Dermis microvascular lymphatic vessel endothelial cell (primary cell): ENCODE data around the gene ACER3. TPM values are rescaled to one million over a fixed set of nuclear protein-coding genes. Genes with fewer than 3 reads are reported as not detected.
"Not testable (repeated sequence)": the region's sequence is repeated elsewhere in the genome, so short reads cannot be mapped to it uniquely, and the experiment has no call there.

Source experiments
- DNase-seq, 2 donors: peaks; one replicate each; pipeline versions ENCODE4 v3.0.0 to v3.0.0-alpha.2; 2010; ENCODE audit warnings: low read depth in 2 of 2
- total RNA-seq: library from RNA; depleted of rRNA; stranded (reverse); fragments of >200 nt; gene quantifications from 2 replicates; pipeline ENCODE4 v1.2.1, GENCODE V29; 2014

The ACER3 gene
- total RNA-seq, result 20.0 and 20.2 TPM in 2 replicates

DNA sequence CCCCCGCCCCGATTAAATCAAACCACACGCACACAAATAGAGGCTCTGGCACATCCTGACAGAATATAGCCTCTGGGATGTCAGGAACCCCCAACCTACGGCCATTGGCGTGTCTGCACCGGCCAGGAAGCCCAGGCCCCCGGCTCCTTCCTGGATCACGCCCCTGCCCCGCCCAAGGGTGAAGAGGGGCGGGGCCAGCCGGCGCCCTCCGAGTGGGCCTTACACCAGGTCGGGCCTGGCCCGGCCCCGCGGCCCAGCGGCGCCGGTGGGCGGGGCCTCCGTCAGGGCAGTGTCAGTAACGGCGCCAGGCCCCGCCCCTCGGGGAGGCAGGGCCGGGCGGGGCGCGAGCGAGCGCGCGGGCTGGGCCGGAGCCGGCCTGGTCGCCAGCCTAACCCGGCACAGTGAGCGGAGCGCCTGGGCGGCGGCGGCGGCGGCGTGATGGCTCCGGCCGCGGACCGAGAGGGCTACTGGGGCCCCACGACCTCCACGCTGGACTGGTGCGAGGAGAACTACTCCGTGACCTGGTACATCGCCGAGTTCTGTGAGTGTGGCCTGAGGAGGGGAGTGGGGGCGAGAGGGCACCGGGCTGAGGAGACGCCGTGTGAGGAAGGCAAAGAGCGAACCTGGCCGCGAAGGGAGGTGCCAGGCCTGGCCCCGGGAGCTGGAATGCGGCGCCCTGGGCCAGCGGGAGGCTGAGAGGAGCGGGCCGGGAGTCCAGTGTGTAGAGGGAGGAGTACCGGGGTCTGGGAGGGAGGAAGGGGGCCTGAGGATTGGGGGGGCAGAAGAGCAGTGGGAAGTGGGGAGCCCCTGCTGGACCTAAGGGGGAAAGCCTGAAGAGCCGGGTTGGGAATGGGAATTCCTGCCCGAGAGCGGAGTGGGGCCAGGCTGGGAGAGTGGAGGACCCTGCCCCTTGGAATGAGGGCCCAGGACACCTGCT lies at the start of gene ACER3:
ACER3 (plus strand) TSS at position 380 of the 937 bp plus-strand sequence; CDS start at position 439, 59 bp downstream.
- peak; percentile 78 to 92 for DNase-seq

DNA sequence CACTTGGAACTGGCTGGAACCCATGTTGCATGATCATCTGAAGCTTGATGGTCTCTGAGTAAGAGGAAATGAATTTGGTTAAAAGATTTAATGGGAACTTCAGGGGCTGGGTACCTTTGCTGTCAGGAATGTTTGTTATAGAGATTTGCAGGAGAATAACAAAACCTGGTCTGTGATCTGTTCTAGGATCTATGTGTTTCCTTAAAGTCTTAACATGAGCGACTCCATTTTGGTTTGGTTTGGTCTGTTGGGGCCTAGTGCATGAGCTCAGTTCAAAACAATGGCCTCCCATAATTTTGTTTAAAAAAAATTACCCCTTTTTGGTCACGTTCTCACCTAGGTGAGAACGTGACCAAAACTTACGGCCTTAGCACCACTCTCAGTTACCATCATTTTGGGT lies 49.5 kb upstream of the ACER3 start:
- no peak for DNase-seq

DNA sequence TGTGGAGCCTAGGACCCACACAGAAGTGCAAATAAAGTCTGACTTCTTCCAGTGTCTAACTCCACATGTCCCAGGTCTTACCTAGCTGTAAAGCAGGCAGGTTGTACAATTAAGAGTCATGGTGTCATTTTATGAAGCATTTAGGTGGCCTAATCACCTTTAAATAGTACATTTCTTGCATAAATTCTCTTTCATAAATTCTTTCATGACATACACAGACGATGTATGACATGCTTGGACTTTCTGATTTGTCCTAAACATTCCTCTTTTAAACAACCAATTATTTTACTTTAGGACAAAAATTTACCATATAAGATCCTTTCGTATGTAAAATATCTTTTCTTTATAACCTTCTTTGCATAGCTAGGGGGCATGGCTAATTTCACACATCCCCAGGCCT lies 46.3 kb upstream of the ACER3 start:
- DNase-seq, result no peak

DNA sequence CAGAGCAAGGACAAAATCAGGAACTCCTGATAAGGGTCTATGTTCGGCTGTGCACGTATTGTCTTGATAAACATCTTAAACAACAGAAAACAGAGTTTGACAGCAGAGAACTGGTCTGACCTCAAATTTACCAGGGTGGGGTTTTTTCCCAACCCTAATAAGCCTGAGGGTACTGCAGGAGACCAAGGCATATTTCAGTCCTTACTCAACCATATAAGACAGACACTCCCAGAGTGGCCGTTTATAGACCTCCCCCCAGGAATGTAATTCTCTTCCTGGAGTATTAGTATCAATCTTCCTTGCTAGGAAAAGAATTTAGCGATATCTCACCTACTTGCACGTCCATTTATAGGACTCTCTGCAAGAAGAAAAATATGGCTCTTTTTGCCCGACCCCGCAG lies 45.0 kb upstream of the ACER3 start:
- DNase-seq, result not testable (repeated sequence)

GRCh38 chr11:76820184-76820566 lies 40.5 kb upstream of the ACER3 start:
- DNase-seq, result no peak

GRCh38 chr11:76821396-76821795 lies 39.3 kb upstream of the ACER3 start:
- not testable (repeated sequence) for DNase-seq

DNA sequence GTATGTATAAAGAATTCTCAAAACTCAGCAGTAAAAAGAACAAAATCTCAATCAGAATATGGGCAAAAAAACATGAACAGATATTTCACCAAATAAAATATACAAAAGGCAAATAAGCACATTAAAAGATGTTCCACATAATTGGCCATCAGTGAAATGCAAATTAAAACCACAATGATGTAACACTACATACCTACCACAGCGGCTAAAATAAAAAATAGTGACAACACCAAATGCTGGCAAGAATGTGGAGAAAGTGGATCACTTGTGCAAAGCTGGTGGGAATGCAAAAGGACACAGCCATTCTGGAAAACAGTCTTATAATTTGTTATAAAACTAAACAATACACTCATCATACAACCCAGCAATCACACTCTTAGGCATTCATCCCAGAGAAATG lies 38.3 kb upstream of the ACER3 start:
- no peak for DNase-seq

DNA sequence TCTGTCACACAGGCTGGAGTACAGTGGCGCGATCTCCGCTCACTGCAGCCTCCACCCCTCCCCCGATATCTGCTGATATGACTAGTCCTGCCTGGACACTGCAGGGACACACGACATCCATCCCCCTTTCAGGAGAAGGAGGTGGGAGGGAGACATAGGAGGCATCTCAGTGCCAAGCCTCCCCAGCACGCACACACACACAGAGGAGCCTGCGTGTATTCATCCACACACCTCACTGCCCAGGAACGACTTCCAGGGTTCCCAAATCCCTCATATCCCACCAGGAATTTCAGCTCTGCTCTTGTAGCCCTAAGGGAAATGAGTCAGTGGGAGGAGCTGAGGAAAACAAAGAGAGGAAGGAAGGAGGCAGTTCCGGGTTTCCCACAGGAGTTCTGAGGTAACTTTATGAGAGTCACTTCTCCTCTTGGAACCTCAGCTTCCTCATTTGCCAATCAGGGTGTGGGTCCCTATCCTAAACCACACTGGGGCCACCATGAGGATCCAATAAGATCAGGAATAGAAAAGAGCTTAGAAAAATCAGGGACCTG lies 37.2 kb upstream of the ACER3 start:
- DNase-seq, result peak; percentile 97 to 98

DNA sequence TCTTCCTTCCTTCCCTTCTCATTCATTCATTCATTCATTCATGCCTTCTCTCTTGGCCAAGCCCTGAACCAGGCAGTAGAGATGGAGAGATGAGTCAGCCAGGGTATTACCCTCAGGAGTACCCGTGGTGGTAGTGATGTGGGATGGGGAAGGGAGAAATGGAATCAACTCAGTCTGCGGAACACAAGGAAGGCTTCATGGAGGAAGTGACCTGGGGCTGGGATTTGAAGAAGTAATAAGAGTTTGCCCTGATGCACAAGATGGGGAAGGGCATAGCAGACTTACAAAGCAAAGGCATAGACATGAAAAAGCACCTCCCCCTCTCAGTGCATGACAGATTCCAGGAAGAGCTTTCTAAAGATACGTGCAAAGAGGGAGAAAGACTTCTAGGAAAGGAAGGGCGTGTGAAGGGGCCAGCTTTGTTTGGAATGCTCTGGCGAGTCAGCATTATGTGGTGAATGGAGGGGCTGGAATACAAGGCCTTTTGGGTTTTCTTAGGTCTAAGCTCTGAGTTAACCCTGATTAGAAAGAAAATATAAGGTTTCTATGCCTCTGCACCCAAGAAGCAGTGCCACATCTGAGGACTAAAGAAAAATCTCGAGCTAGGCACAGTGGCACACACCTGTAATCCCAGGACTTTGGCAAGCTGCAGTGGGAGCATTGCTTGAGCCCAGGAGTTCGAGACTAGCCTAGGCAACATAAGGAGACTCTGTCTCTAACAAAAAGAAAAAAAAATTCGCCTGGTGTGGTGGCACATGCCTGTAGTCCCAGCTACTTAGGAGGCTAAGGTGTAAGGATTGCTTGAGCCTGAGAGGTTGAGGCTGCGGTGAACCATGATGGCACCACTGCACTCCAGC lies 36.4 kb upstream of the ACER3 start:
- DNase-seq, result peak in 1 of 2 donors; percentile 76

DNA sequence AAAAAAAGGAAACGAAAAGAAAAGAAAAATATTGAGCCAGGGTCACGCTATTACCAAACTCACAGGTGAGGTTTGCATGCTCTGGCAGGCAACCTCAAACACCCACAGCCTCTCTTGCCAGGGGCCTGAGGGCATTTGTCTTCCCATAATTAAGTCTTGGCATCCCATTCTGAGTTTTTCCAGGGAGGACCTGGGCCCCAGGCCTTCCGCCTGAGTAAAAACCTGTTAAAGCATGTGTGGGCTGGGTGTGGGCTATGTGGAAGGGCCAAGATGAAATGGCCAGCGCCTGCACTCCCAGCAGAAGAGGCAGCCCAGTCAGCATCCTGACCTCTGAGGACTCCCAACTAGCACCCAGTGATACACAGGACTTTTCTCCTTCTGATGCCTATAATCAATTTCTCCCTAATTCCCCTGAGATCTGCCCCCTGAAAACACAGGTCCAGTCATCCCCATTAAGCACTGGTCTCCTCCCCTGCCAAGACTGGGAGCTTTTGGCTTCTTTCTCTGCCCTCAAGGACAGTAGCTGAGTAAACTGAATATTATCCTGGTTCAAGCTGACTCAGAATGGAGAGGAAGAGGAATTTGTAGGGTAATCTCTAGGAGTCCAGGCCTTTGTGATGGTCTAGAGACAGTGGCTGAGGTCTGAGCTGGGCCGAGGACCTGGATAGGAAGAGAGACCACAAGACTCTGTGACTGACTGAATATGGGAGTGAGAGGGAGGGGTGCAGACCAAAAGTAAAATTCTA lies 35.6 kb upstream of the ACER3 start:
- no peak for DNase-seq

DNA sequence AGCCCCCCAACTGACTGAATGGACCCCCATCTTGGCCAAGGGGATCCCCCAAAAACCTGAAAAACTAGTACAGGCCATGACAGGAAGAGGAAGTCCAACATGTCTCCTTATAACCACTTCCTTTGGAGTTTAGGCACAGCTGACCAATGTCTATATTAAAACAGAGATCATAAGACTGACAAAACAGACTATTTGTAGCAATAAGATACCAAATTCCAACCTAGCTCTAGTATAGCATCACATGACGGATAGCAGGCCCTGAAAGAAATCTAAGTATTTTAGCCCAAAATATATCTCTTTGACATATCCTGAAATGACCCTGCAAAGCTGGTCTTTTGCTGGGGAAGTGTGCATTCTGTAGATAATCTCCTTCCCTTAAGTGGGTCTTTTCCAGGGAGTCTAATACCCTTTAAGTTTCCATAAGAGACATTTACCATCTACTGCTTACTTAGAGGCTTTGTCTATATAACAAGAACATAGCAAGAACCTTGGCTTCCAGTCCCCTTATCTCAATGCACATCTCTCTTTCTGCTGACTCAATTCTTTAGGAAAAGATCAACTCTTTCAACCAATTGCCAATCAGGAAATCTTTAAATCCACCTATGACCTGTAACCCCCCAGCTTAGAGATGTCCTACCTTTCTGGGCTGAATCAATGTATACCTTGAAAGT lies 34.9 kb upstream of the ACER3 start:
- DNase-seq, result no peak

GRCh38 chr11:76826508-76826907 lies 34.2 kb upstream of the ACER3 start:
- not testable (repeated sequence) for DNase-seq

DNA sequence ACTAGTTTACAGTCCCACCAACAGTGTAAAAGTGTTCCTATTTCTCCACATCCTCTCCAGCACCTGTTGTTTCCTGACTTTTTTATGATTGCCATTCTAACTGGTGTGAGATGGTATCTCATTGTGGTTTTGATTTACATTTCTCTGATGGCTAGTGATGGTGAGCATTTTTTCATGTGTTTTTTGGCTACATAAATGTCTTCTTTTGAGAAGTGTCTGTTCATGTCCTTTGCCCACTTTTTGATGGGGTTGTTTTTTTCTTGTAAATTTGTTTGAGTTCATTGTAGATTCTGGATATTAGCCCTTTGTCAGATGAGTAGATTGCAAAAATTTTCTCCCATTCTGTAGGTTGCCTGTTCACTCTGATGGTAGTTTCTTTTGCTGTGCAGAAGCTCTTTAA lies 33.7 kb upstream of the ACER3 start:
- not testable (repeated sequence) for DNase-seq

DNA sequence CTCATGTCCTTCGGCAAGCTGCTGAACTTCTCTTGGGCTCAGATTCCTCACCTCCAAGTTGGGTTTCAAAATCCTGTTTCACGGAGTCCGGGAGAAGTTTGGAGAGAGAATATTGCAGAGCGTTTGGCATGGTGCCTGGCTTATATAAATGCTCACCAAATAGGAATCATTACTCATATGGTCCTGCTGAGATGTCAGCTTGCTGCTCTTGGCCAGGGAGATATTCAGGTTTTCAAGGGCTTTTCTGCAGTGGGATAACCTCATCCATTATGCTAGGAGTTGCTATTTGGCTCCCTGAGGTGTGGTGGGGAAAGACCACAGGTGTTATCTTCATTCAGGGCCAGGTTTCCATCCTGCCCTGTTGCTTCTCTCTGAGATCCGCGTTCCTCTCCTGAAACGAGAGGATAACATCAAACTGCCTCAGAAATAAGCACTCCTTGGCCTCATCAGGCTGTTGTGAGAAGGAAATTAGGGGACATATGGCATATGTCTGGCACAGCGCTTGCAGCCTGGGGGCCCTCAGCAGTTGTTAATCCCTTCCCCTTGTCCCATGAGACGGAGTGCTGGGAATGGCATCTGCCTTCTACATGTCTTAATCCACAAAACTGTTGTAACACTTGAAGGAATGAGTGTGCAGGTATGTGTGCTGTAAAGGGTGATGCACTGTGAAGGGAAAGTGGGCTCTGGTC lies 29.9 kb upstream of the ACER3 start:
- peak in 1 of 2 donors; percentile 39 for DNase-seq

- no peak for DNase-seq
Observed at GRCh38 chr11:76831686-76832310, 28.9 kb upstream of the ACER3 start.

DNA sequence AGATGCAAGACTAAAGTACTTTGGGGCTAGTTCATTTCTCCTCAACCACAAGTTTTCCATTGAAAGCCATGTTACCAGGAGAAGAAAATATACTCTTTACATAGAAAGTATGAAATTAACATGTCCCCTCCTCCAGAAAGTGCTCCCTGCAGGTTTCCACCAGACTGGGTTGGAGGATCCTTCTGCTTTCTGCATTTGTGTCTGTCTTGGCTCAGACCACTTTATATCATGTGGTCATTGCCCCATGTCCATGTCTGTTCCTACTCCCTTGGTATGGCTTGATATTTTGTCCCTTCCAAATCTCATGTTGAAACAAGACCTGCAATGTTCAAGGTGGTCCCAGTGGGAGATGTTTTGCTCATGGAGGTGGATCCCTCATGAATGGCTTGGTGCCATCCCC lies 28.4 kb upstream of the ACER3 start:
- DNase-seq, result no peak

- DNase-seq, result no peak
Observed at GRCh38 chr11:76834151-76834550, 26.6 kb upstream of the ACER3 start.

DNA sequence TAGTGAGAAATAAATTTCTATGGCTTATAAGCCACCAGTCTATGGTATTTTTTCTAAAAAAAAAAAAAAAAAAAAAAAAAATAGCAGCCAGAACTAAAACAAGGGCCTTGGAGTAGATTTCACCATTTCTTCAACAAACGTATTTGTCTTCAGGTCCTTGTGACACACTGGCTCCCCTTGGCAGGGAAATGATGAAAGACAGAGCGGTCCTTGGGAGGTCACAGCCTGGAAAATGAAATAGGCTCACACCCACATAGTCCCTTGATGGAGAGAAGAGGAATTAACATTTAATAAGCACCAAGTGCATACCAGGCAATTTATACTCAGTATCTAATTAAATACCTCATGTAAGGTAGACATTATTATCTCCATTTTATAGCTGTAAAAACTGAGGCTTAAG lies 25.7 kb upstream of the ACER3 start:
- DNase-seq, result no peak

DNA sequence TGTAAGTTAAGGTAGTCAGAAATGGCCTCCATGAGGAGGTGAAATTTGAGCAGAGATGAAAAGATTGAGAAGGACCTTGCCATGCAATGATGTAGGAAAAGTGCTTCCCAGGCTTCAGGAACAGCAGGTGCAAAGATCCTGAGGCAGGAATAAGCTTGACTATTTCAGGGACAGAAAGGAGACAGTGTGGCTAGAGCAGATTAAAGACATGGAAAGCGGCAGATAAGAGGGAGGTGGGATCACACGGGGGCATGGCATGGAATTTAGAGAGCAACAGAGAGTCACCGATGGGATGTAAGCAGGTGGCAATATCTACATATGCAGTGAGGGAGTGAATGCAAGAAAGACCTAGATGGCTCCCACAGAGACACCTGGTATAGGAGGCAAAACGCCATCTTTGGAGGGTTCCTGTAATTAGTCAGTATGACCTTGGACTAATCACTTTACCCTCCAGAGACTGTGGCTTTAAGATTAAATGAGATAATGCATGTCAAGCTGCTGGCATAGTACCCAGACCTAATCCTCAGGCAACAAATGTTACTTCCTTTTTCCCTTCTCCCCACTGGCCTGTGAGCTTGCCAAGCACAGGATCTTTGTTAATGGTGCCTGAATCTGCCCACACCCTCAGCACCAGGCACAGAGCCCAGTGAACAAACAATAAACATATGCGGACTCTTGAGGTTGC lies 24.6 kb upstream of the ACER3 start:
- DNase-seq, result peak in 1 of 2 donors; percentile 35
